Fibroblast of villous mesenchyme (primary cell): ENCODE results near the gene ATG16L2. TPM values are rescaled to one million over a fixed set of nuclear protein-coding genes. Genes with fewer than 3 reads are reported as not detected.

Source experiments
- DNase-seq: peaks from one replicate; pipeline ENCODE4 v3.0.0-alpha.2; 2010; ENCODE audit warnings: low read depth
- H3K4me3 ChIP-seq: 2 replicates; pipeline ENCODE4 v1.5.1; 2011; ENCODE audit warnings: low read depth, mild to moderate bottlenecking, low read length
- CTCF ChIP-seq: IDR thresholded peaks from 2 replicates; pipeline ENCODE4 v1.5.1; 2012; ENCODE audit warnings: low read depth, mild to moderate bottlenecking, low read length; ENCODE audit not compliant: insufficient read depth
- total RNA-seq: library from RNA; depleted of rRNA; stranded (reverse); fragments of >200 nt; gene quantifications from 2 replicates; pipeline ENCODE4 v1.2.3, GENCODE V29; 2012

Gene ATG16L2
- total RNA-seq, 1 donor = 11.2 TPM

GRCh38 chr11:72779495-72780128, 34.6 kb upstream of the ATG16L2 start:
- H3K4me3 ChIP-seq = no peak overlapping the region
- DNase-seq = no peak
- no peak for TF ChIP-seq CTCF

- no peak for TF ChIP-seq CTCF
- H3K4me3 ChIP-seq = peak overlapping the region; percentile 57
- no peak for DNase-seq
Measured at GRCh38 chr11:72780296-72781062, 33.7 kb upstream of the ATG16L2 start.

GRCh38 chr11:72781063-72781312, 33.2 kb upstream of the ATG16L2 start:
- DNase-seq = no peak
- peak overlapping the region; percentile 57 for H3K4me3 ChIP-seq
- TF ChIP-seq CTCF = no peak

- H3K4me3 ChIP-seq = peak overlapping the region; percentile 57
- no peak for DNase-seq
- no peak for TF ChIP-seq CTCF
Measured at GRCh38 chr11:72781313-72782080, 32.7 kb upstream of the ATG16L2 start.

- H3K4me3 ChIP-seq = peak overlapping the region; percentile 57
Measured at GRCh38 chr11:72782081-72782920, 31.9 kb upstream of the ATG16L2 start.

More at GRCh38 chr11:72782081-72782920, 31.9 kb upstream of the ATG16L2 start:
- no peak for TF ChIP-seq CTCF
- DNase-seq = no peak
